SU-DHL-6 (cell line): ENCODE results near the gene B4GALNT1.

ENCODE experiments used
- H2AFZ ChIP-seq: fragments of 200-600 bp; sonication (generic); 2 replicates; pipeline ENCODE4 v1.6.1; 2014; ENCODE audit warnings: low read depth, mild to moderate bottlenecking, moderate library complexity, mixed read lengths, antibody characterized with exemption, low read length; ENCODE audit not compliant: severe bottlenecking
- H3F3A ChIP-seq: fragments of 200-600 bp; shearing (Covaris generic); 2 replicates; pipeline ENCODE4 v1.6.0; 2016; ENCODE audit warnings: antibody characterized with exemption, mild to moderate bottlenecking; ENCODE audit not compliant: insufficient read depth
- H3K27ac ChIP-seq: fragments of 200-600 bp; sonication (generic); 2 replicates; pipeline ENCODE4 v1.5.1; 2016; ENCODE audit warnings: low read depth, mild to moderate bottlenecking, low read length, moderate library complexity, mixed read lengths
- H3K27me3 ChIP-seq: fragments of 200-600 bp; sonication (generic), shearing (Covaris generic); 2 replicates; pipeline ENCODE4 v1.6.0; 2014; ENCODE audit warnings: mild to moderate bottlenecking, low read length
- H3K36me3 ChIP-seq: fragments of 200-600 bp; sonication (generic); 2 replicates; pipeline ENCODE4 v1.6.1; 2014; ENCODE audit warnings: mild to moderate bottlenecking, low read length, mixed read lengths
- H3K4me2 ChIP-seq: fragments of 300-600, 200-600 bp; shearing (Covaris generic), sonication (generic); 2 replicates; pipeline ENCODE4 v1.6.0; 2014; ENCODE audit warnings: low read length, low read depth, mild to moderate bottlenecking; ENCODE audit not compliant: poor library complexity, severe bottlenecking
- H3K4me3 ChIP-seq: fragments of 200-600 bp; sonication (generic); 2 replicates; pipeline ENCODE4 v1.5.1; 2014; ENCODE audit warnings: antibody characterized with exemption, low read length, mild to moderate bottlenecking, mixed read lengths; ENCODE audit not compliant: insufficient read depth, poor library complexity, severe bottlenecking
- H3K79me2 ChIP-seq: fragments of 200-600 bp; sonication (generic); 2 replicates; pipeline ENCODE4 v1.6.1; 2014; ENCODE audit warnings: mild to moderate bottlenecking, low read length, moderate library complexity; ENCODE audit not compliant: insufficient read depth
- H3K9ac ChIP-seq: fragments of 200-600 bp; sonication (generic); 2 replicates; pipeline ENCODE4 v1.7.0; 2014; ENCODE audit warnings: mild to moderate bottlenecking, low read length
- H3K9me2 ChIP-seq: fragments of 200-600 bp; sonication (generic); replicated peaks from 2 replicates; pipeline ENCODE4 v1.6.1; 2014; ENCODE audit warnings: low read length; ENCODE audit not compliant: insufficient read depth
- H3K9me3 ChIP-seq: fragments of 200-600 bp; sonication (generic); 2 replicates; pipeline ENCODE4 v1.6.1; 2014; ENCODE audit warnings: low read length, mixed read lengths; ENCODE audit not compliant: insufficient read depth
- H4K20me1 ChIP-seq: fragments of 200-600 bp; sonication (generic); 2 replicates; pipeline ENCODE4 v1.6.1; 2014; ENCODE audit warnings: low read depth, mild to moderate bottlenecking, antibody characterized with exemption, low read length, moderate library complexity, mixed read lengths
- EZH2phosphoT487 ChIP-seq: fragments of 200-600 bp; sonication (generic), shearing (Covaris generic); conservative IDR thresholded peaks from 2 replicates; pipeline ENCODE4 v1.6.1; 2018; ENCODE audit warnings: mild to moderate bottlenecking, antibody characterized with exemption, low read length, moderate library complexity, mixed read lengths
- TF ChIP-seq, protein P1 (sequence below): fragments of 200-600 bp; sonication (generic); IDR thresholded peaks from one replicate; pipeline ENCODE4 v1.5.1; 2017; ENCODE audit warnings: antibody characterized with exemption, mild to moderate bottlenecking, low read length, moderate library complexity; ENCODE audit not compliant: insufficient read depth, poor library complexity, severe bottlenecking

The B4GALNT1 gene

DNA sequence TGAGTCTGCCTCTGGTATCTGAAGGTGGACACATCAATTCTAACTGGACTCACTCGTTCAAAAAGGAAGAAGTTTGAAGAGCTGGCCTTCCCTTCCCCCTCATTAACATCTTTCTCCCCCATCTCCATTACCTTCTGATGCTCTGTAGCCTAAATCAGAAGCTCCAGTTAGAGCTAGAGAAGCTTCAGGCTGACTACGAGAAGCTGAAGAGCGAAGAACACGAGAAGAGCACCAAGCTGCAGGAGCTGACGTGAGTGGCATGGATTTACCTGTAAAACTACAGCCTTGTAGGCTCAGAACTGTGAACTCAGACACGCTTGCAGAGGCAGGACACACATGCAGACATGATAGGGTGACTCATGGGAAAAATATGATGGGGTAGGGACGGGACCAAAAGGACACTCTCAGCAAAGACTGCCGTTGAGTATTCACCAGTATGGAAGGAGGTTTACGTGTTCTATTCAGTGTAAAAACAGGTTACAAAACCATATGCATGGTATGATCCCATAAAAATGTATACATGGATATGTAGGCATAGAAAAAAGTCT, 56.3 kb downstream of the B4GALNT1 start:
- Histone ChIP-seq H3K9me2 (no peaks in the 10 kb centered on the region), H2AFZ (no peak overlapping the region), H3K27me3 (no peaks in the 10 kb centered on the region), H3K36me3 (no peaks in the 10 kb centered on the region), H3K79me2 (no peaks in the 10 kb centered on the region), H4K20me1 (no peaks in the 10 kb centered on the region), H3K4me3 (no peak overlapping the region), H3K27ac (no peak overlapping the region), H3K9me3 (no peaks in the 10 kb centered on the region), H3F3A (no peaks in the 10 kb centered on the region), H3K9ac (no peak overlapping the region), H3K4me2 (no peak overlapping the region)
- TF ChIP-seq, protein P1, sequence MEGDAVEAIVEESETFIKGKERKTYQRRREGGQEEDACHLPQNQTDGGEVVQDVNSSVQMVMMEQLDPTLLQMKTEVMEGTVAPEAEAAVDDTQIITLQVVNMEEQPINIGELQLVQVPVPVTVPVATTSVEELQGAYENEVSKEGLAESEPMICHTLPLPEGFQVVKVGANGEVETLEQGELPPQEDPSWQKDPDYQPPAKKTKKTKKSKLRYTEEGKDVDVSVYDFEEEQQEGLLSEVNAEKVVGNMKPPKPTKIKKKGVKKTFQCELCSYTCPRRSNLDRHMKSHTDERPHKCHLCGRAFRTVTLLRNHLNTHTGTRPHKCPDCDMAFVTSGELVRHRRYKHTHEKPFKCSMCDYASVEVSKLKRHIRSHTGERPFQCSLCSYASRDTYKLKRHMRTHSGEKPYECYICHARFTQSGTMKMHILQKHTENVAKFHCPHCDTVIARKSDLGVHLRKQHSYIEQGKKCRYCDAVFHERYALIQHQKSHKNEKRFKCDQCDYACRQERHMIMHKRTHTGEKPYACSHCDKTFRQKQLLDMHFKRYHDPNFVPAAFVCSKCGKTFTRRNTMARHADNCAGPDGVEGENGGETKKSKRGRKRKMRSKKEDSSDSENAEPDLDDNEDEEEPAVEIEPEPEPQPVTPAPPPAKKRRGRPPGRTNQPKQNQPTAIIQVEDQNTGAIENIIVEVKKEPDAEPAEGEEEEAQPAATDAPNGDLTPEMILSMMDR = no peak
- no peak for TF ChIP-seq EZH2phosphoT487
